Prostate gland (tissue), 2 donors: ENCODE measurements around the gene SERPINB10.

Source experiments
- POLR2AphosphoS5 ChIP-seq: sonication (generic); formaldehyde crosslinking; IDR thresholded peaks from one replicate; pipeline ENCODE4 v1.6.1; 2017; ENCODE audit warnings: antibody characterized with exemption
- TF ChIP-seq, protein P1 (sequence below), 4 experiments: fragments of 200-600 bp in 2 of 4; fragments of 450-650 bp in 2 of 4; sonication (generic) in 2 of 4; IDR thresholded peaks; 1 replicate in 3 of 4; 2 replicates in 1 of 4; pipeline ENCODE4 v1.5.1; 2016 to 2019; ENCODE audit warnings: antibody characterized with exemption in 4 of 4, mild to moderate bottlenecking in 2 of 4, moderate library complexity in 2 of 4

DNA sequence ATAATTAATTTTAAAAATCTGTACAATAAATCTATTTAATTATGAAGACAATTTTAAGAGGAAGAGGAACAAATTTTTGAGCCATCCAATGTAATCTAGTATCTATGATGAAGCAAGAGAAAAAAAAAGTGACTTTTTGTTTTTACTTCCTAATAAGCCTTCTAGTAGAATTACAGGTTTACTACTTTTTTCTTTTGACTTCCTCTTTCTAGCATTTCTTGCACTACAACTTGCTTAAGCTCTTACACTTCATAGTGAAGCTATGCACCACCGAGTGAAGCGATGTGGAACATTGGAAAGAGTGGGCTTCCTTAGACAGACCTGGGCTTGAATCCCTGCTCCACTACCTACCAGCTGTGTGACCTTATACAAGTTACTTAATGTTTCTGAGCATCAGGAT lies 18.1 kb upstream of the SERPINB10 start:
- TF ChIP-seq, protein P1, sequence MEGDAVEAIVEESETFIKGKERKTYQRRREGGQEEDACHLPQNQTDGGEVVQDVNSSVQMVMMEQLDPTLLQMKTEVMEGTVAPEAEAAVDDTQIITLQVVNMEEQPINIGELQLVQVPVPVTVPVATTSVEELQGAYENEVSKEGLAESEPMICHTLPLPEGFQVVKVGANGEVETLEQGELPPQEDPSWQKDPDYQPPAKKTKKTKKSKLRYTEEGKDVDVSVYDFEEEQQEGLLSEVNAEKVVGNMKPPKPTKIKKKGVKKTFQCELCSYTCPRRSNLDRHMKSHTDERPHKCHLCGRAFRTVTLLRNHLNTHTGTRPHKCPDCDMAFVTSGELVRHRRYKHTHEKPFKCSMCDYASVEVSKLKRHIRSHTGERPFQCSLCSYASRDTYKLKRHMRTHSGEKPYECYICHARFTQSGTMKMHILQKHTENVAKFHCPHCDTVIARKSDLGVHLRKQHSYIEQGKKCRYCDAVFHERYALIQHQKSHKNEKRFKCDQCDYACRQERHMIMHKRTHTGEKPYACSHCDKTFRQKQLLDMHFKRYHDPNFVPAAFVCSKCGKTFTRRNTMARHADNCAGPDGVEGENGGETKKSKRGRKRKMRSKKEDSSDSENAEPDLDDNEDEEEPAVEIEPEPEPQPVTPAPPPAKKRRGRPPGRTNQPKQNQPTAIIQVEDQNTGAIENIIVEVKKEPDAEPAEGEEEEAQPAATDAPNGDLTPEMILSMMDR (IDR thresholded peaks at IDR 0.05): no peak
- no peak for TF ChIP-seq POLR2AphosphoS5
